Effector CD8-positive, alpha-beta T cell (primary cell): ENCODE measurements around the gene ADORA2A.

Source experiments
- DNase-seq: peaks from one replicate; lab custom pipeline; 2025; lab: John Stamatoyannopoulos, UW

ADORA2A gene

GRCh38 chr22:24453853-24454252 is 26.5 kb downstream of the ADORA2A start:
- no peak for DNase-seq

DNA sequence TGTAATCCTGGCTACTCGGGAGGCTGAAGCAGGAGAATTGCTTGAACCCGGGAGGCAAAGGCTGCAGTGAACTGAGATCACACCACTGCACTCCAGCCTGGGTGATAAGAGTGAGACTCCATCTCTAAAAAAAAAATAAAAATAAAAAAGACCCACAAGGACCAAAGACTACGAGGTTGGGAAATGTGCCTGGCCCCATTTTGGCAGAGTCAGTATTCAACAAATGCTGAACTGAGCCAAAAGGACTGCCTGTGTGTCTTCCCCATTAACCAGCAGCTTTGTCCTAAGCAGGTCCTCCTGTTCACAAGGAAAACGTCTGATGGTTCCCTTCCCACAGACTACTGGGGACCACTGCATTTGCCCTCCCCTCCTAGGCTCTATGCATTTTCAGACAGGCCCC is 27.6 kb downstream of the ADORA2A start:
- no peak for DNase-seq

DNA sequence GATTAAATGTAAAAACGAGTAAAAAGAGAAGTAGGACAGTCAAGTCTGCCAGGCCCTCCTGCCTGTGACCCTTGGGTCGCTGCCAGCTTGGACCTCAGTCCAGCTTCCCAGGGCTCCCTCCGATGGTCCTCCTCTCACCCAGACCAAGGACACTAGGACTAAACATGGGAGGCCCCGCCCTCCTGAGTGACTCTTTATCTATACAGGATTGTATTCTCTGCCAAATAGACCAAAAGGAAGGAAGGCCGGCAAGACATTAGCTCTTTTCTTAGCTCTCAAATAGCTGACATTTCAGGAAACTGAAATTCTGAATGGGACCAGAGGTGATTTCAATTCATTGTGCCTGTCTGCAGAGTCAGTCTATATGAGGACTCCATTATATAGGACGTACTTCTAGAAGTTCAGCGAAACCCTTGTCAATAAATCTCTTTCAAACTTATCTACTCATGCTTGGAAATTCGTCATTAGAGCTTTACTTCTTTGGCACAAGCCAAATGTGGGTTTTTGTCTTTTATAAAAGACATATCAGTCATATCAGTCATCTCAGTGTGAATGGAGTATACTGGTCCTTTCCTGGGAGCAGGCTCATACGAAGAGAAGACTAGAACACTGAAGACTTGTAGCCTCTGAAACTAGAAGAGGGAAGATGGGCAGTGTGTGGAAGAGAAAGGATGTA is 28.5 kb downstream of the ADORA2A start:
- no peak for DNase-seq

DNA sequence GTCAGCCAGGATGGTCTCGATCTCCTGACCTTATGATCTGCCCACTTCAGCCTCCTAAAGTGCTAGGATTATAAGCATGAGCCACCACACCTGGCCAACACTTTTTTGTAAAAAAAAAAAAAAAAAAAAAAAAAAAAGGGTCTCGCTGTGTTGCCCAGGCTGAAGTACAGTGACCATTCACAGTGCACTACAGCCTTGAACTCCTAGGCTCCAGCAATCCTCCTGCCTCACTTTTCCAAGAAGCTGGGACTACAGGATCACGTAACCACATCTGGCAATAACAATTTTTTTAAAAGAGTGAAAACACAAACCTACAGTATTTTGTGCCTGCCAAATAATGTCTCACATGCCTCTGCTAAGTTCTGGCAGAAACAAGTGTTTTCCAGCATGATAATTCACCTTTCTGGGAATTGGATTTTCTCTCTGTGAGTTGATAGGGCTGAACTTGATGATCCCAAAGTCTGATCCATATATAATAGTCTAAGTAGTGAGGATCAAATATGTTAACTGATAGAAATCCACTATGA is 30.6 kb downstream of the ADORA2A start:
- no peak for DNase-seq

- no peak for DNase-seq
These were observed 32.5 kb downstream of the ADORA2A start for GRCh38 chr22:24459911-24460310.

DNA sequence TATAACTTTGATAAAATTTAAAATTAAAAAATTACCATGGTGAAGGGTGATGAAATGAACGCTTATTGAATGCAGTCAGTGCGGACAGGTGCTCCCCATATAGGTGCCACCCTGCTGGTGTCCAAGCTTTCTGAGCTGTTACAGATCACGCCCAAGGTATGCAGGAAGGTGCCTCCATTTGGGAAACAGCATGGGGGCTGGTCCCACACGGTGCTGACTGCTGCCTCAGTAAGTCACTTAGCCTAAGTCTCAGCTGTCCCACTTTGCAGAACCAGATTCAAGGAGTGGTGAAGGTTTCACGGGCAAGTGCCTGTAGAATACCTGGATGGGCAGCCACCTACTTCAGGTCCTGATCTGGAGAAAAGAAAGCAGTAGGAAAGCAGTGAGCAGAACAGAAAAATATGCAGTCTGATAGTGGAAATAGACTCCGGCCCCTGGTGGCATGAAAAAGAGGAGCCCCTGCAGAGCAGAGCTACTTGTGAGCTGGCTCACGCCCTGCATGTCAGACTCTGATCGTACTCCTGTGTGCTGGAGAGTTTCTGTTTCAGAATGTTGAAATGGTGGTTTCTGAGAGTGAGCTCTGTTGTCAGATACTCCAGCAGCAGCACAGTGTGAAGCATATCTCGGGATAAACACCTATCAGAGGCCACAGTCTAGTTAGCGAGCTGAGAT is 33.2 kb downstream of the ADORA2A start:
- no peak for DNase-seq

DNA sequence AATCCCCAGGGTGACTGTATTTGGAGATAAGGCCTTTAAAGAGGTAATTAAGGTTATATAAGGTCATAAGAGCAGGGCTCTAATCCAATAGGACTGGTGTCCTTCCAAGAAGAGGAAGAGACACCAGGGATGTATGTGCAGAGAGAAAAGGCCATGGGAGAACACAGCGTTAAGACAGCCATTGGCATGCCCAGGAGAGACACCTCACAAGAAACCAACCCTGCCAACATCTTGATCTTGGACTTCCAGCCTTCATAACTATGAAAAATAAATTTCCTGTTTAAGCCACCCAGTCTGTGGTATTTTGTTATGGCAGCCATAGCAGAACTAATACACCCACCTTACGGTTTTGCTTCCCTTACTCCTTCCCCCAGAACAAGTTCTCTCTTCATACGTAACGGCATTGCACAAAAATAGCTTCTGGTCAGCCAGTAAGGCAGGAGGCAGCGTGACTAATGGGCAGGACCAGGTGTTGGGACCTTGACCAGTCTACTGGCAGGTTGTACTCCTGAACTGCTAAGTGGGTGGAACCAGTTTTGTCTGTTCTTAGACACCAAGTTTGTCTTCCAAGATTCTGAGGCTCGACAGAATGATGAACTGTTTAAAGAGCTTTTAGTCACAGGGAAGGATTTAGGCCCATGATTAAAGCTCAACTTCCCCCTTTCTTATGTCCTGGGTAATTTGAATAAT is 35.8 kb downstream of the ADORA2A start:
- DNase-seq, result no peak

- no peak for DNase-seq
These were observed 38.2 kb downstream of the ADORA2A start for GRCh38 chr22:24465566-24465965.

- no peak for DNase-seq
These were observed 38.6 kb downstream of the ADORA2A start for GRCh38 chr22:24465975-24466374.

- no peak for DNase-seq
These were observed 39.4 kb downstream of the ADORA2A start for GRCh38 chr22:24466716-24467328.

GRCh38 chr22:24467340-24467739 is 39.9 kb downstream of the ADORA2A start:
- no peak for DNase-seq

DNA sequence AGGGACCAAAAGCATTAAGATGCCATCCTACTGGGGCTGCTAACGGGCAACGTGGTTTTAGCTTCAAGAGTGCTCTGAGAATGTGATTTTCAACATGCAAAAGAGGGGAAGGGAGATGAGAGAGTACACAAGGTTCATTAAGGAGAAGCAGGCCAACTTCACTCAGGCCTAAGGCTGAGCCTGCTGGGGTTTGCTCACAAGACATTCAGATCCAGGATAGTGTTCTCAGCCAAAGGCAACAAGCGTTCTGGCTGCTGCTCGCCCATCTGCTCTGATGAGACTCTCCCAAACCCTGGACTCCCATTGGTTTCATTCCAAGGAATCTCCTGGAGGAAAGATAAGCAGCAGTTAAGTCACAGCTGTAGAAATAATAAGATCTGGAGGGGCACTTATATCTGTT is 44.2 kb downstream of the ADORA2A start:
- DNase-seq, result no peak

DNA sequence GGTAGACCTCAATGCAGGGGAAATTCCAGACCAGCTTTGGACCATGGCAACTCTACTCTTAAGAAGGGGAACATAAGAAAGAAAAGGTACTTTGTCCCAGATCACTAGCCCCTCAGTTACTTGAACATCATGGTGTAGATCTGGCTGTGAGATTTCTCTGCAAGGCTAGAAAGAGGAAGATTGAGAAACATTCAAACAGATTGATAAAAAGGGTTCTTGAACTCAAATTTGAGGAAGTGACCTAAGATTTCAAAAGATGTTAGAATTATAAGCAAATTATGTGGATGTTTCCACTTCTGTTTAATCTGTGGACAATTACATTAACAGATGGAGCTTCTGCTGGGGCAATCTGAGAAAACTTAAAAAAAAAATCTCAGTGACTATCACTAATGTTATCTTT is 45.9 kb downstream of the ADORA2A start:
- no peak for DNase-seq

DNA sequence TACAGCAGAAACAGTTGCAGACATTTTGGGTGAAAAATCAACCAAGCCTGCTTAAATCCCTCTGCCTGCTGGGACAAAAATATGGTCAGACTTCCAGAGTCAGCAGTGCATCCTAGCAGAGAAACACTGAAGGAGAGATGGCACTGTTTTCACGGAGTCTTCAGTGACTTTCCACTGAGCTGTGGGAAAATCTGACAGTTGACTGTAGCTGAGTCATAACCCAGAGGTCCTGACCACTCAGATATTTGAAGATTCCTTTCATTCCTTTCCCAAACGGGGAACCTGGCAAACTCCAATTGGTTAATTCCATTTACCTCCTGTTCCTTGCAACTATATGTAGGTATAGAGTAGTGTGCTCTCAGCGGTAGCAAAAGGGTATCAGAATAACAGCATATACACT is 46.8 kb downstream of the ADORA2A start:
- no peak for DNase-seq

DNA sequence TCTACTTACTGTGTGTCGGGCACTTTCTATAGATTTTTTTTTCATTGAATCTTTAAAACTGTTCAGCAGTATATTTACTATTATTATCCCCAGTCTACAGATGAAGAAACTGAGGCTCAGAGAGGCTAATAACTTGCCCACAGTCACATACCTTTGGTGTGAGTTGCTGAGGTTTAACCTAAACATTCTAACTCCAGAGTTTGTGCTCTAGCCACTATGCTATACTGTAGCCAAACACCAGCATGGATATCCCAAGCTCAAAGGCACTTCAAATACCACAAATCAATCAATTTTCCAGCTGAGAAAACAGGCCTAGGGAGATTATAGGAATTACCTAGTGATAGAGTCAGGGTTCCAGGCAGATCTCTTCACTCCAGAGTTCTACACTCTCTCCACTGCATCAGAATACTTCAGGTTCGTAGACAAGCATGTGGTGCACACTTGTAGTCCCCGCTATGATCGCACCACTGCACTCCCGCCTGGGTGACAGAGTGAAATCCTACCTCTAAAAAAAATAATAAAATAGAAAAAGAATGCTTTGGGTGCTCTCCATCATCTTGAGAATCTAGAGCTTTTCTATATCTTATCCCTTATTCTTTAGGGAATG is 47.4 kb downstream of the ADORA2A start:
- no peak for DNase-seq

GRCh38 chr22:24481641-24482040 is 54.2 kb downstream of the ADORA2A start:
- no peak for DNase-seq

DNA sequence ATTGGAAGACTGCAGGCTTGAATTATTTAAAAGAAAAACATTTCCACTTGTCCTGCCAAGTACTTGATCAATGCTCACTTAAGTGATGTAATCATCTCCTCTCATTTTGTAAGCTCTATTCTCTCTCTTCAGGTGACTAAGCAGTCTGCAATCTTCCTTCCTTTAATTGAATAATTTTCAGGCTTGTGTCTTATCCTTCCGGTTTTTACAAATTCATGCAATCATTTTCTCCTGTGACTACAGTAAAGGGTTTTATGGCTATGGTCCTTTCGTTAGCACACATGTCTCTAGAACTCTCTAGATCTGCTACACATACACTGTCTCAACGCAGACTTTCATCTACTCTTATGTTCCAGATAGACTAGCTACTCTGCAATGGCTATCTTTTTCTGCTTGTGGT is 55.2 kb downstream of the ADORA2A start:
- DNase-seq, result no peak

- no peak for DNase-seq
These were observed 55.6 kb downstream of the ADORA2A start for GRCh38 chr22:24482998-24483397.

DNA sequence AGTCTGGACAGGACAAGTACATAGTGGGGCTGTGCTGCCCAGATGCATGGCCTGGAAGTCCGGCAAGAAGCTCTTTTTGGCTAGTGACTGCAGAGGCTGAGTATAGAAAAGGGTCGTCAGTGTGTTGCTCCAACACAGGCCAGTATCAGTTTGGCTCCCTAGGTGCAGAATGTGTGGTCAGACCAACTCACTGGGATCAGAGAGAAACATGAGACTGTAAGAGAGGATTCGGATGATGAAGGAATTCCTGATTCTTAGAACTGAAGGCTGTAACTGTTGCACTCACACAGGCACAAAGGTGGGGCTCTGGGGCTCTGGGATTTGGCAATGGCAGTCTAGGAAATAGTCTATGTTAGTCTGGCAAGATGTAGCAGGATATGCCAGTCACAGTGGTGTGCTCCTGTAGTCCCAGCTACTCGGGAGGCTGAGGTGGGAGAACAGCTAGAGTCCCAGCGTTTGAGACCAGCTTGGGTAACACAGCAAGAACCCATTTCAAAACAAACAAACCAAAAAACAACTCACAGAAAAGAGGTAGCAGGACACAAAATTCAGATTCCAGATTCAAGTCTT is 56.7 kb downstream of the ADORA2A start:
- DNase-seq, result no peak

- no peak for DNase-seq
These were observed 57.8 kb downstream of the ADORA2A start for GRCh38 chr22:24485170-24485569.

GRCh38 chr22:24485608-24486007 is 58.2 kb downstream of the ADORA2A start:
- no peak for DNase-seq

DNA sequence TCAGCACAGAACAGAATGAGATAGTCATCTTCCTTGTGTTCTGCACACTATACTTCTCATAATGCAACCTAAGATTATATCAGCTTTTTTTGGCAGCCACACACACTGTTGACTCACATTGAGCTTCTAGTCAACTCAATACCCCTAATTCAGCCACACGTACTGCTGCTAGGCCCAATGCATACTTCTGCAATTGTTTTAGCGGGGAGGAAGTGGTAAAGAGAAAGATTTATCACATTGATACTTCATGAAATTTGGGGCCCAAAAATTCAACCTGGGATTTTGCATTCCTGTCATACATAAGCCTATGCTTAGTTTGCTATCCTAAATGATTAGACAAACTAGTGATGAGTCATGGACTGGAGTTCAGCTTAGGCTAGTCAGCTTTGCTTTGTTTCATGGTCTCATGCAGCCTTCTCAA is 59.1 kb downstream of the ADORA2A start:
- no peak for DNase-seq
